Measurements from ENCODE around the gene CFAP99. TPM values are rescaled to one million over a fixed set of nuclear protein-coding genes. Genes with fewer than 3 reads are reported as not detected.

The CFAP99 gene
- total and polyA plus RNA-seq, 9 of the 15 experiments (the other 6 are each of a cell fraction or from before 2014, with no cell fraction given) = 0.07 to 0.18 (median 0.09) TPM; not detected in 6

DNA sequence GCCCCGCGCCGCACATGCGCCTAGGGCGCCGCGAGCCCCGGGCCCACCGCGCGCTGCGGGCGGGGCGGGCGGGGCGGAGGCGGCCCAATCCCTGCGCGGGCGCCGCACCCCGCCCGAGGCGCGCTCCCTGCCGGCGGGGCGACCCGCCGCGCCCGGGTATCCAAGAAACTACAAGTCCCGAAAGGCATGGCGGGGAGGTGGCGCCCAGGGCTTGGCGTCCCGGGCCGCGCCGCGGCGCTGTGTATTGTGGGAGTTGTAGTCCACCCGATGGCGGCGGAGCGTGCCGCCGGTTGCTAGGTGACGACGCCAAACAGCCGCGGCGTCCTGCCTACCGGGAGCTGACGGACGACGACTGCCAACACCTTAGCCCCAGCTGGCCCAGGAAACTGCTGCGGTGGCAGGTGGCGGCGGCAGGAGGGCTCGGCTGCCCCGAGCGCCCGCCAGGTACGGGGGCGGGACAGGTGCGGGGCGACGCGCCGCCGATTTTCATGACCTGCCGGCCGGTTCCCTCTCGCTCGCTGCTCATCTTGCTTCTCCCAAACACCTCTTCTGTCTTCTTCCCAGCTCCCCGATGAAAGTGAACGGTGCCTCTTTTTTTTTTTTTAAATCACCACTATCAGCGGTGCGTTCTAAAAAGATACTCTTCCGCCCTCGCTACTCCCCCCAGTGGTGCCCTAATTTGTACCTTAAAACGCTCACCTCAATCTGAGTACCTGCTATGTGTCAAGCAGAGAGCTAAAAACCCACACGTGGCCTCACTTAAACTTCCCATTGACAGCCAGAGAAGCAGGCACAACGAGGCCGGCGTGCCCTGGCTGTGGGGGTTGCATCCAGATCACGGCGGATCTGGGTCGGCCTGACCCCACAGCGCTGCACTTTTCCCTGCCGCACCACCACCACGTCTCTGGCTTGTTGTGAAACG, at the start of gene CFAP99 (continued):
- TF ChIP-seq ZNF41 (CRISPR knock-in tag; conservative IDR thresholded peaks at IDR 0.05) (no peak), FOXA3 (CRISPR knock-in tag; conservative IDR thresholded peaks at IDR 0.05 in 1 of 2, IDR thresholded peaks at IDR 0.05 in 1 of 2) (no peak), E2F3 (CRISPR knock-in tag; IDR thresholded peaks at IDR 0.05) (0 out of 2 replicates have a peak, but pooled peaks have one; percentile 28), PHF20 (IDR thresholded peaks at IDR 0.05; ENCODE audit: partially characterized antibody) (peak; percentile 27), HDAC8 (tag; IDR thresholded peaks at IDR 0.05) (no peak), ZNF644 (tag; IDR thresholded peaks at IDR 0.05; ENCODE audit: low read depth) (peak; percentile 94), KDM5B (IDR thresholded peaks at IDR 0.05; ENCODE audit: insufficient replicate concordance, low read depth, low read length) (no peak), ZBTB26 (CRISPR knock-in tag; IDR thresholded peaks at IDR 0.05) (no peak)
- TF ChIP-seq, protein P1, sequence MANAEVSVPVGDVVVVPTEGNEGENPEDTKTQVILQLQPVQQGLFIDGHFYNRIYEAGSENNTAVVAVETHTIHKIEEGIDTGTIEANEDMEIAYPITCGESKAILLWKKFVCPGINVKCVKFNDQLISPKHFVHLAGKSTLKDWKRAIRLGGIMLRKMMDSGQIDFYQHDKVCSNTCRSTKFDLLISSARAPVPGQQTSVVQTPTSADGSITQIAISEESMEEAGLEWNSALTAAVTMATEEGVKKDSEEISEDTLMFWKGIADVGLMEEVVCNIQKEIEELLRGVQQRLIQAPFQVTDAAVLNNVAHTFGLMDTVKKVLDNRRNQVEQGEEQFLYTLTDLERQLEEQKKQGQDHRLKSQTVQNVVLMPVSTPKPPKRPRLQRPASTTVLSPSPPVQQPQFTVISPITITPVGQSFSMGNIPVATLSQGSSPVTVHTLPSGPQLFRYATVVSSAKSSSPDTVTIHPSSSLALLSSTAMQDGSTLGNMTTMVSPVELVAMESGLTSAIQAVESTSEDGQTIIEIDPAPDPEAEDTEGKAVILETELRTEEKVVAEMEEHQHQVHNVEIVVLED (CRISPR knock-in tag; IDR thresholded peaks at IDR 0.05) = peak; percentile 95

Measured in K562 (cell line).